GM12878 (cell line): ENCODE results near the gene SLC9A8.

Experiments
- BHLHE40 ChIP-seq, 2 experiments: fragments of 450-650 bp in 1 of 2; IDR thresholded peaks; 2 replicates each; pipeline ENCODE4 v1.6.1; 2011 to 2017; ENCODE audit warnings: low read depth in 2 of 2, borderline replicate concordance in 1 of 2, improper control_type of control experiment in 1 of 2, low read length in 1 of 2, mild to moderate bottlenecking in 1 of 2
- CHD4 ChIP-seq: fragments of 200-600 bp; sonication (generic); IDR thresholded peaks from 2 replicates; pipeline ENCODE4 v1.6.1; 2016; ENCODE audit warnings: mild to moderate bottlenecking
- CTCF ChIP-seq, 3 experiments: IDR thresholded peaks in 2 of 3; conservative IDR thresholded peaks in 1 of 3; 2 replicates each; pipeline ENCODE4 v1.5.1; 2011; ENCODE audit warnings: low read depth in 3 of 3, low read length in 3 of 3, mild to moderate bottlenecking in 3 of 3, control low read depth in 2 of 3, moderate library complexity in 2 of 3, inconsistent platforms in 1 of 3, mixed read lengths in 1 of 3; ENCODE audit not compliant: control insufficient read depth in 2 of 3, insufficient read depth in 1 of 3; ENCODE audit errors: extremely low read depth in 1 of 3
- EP300 ChIP-seq, 2 experiments: fragments of 150-350 bp in 1 of 2; IDR thresholded peaks; 2 replicates each; pipeline ENCODE4 v1.6.1; 2011 to 2012; ENCODE audit warnings: low read depth in 2 of 2, low read length in 2 of 2, borderline replicate concordance in 1 of 2, improper control_type of control experiment in 1 of 2, inconsistent platforms in 1 of 2; ENCODE audit not compliant: control insufficient read depth in 1 of 2
- ESRRA ChIP-seq: IDR thresholded peaks from 2 replicates; pipeline ENCODE4 v1.6.1; 2012; ENCODE audit warnings: mild to moderate bottlenecking, low read length, improper control_type of control experiment
- HCFC1 ChIP-seq: fragments of 150-350 bp; IDR thresholded peaks from 2 replicates; pipeline ENCODE4 v1.6.1; 2014; ENCODE audit warnings: low read length
- JUND ChIP-seq: IDR thresholded peaks from 2 replicates; pipeline ENCODE4 v1.6.1; 2012; ENCODE audit warnings: low read depth, mild to moderate bottlenecking, low read length, improper control_type of control experiment, moderate library complexity
- MYC ChIP-seq: IDR thresholded peaks from 2 replicates; pipeline ENCODE4 v1.6.1; 2011; ENCODE audit warnings: mild to moderate bottlenecking, low read length, moderate library complexity, inconsistent platforms; ENCODE audit not compliant: insufficient read depth, insufficient replicate concordance, insufficient read length, severe bottlenecking
- POLR2AphosphoS5 ChIP-seq: IDR thresholded peaks from 2 replicates; pipeline ENCODE4 v1.6.1; 2011; ENCODE audit warnings: mild to moderate bottlenecking, low read length, inconsistent platforms
- SP1 ChIP-seq: IDR thresholded peaks from one replicate; pipeline ENCODE4 v1.6.1; 2011; ENCODE audit warnings: low read depth, low read length

DNA sequence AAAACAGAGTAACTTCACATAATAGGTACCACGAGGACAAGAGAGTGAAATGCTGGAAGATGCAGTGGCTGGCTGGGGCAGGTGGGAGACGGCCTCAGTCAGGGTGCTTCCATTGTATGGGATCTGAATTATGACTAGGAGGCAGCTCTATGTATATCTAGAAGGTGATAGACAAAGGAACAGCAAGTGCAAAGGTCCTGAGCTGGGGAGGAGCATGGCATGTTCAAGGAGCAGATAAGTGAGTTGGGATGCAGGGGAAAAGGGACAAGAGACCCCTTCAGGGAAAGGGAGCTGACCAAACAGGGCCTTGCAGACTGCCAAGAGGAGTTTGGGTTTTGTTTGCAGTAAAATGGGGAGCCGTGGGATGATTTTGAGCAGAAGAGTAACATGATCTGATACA is 8.3 kb upstream of the SLC9A8 start:
- TF ChIP-seq CHD4 (no peak), SP1 (no peak), ESRRA (no peak), POLR2AphosphoS5 (no peak), MYC (no peak), CTCF (IDR thresholded peaks at IDR 0.05 in 2 of 3, conservative IDR thresholded peaks at IDR 0.05 in 1 of 3; ENCODE audit: control insufficient read depth in 2 of 3, extremely low read depth in 1 of 3, insufficient read depth in 1 of 3, low read depth in 3 of 3, low read length in 3 of 3) (no peak), EP300 (IDR thresholded peaks at IDR 0.05; ENCODE audit: borderline replicate concordance in 1 of 2, control insufficient read depth in 1 of 2, low read depth in 2 of 2, low read length in 2 of 2) (no peak), HCFC1 (no peak), JUND (no peak), BHLHE40 (IDR thresholded peaks at IDR 0.05; ENCODE audit: borderline replicate concordance in 1 of 2, low read depth in 2 of 2, low read length in 1 of 2) (no peak)
